Measurements from ENCODE around the gene CHCHD3. TPM values are rescaled to one million over a fixed set of nuclear protein-coding genes. Genes with fewer than 3 reads are reported as not detected.

CHCHD3 gene
- total and polyA plus RNA-seq, 2 of the 4 experiments (the other 2 are of a cell fraction): 56.9 to 141 TPM

GRCh38 chr7:132953468-132953867 lies 128.4 kb downstream of the CHCHD3 start:
- Histone ChIP-seq H2BK120ac (ENCODE audit: low read depth, low read length) (no peak overlapping the region), H3K23ac (ENCODE audit: low read depth, low read length) (no peak overlapping the region), H3K4me1 (ENCODE audit: control insufficient read depth, insufficient read depth, low read length) (no peaks in the 10 kb centered on the region), H3K4ac (ENCODE audit: low read depth, low read length) (no peak overlapping the region), H3K9me3 (ENCODE audit: control insufficient read depth, insufficient read depth, low read length) (no peaks in the 10 kb centered on the region), H3K79me1 (ENCODE audit: low read depth in 1 of 2, low read length in 2 of 2) (peaks cover 9 to 12% of the 10 kb centered on the region in 2 experiments; a peak in 2 of 4 replicates), H2BK15ac (ENCODE audit: low read depth, low read length) (no peak overlapping the region), H2AK5ac (ENCODE audit: low read depth, low read length) (no peak overlapping the region), H3K18ac (ENCODE audit: low read depth, low read length) (no peak overlapping the region), H2AK9ac (replicated peaks; ENCODE audit: low read depth, low read length, poor library complexity) (no peak overlapping the region), H3K27me3 (ENCODE audit: control insufficient read depth, insufficient read depth, low read length) (no peaks in the 10 kb centered on the region), H2BK5ac (ENCODE audit: low read depth, low read length, poor library complexity, severe bottlenecking) (no peak overlapping the region), H3K27ac (ENCODE audit: insufficient read depth, low read length) (no peak overlapping the region), H3K4me2 (ENCODE audit: low read depth, low read length) (no peak overlapping the region), H3K9ac (ENCODE audit: low read depth, low read length) (no peak overlapping the region), H3K4me3 (ENCODE audit: insufficient read depth, low read depth, low read length) (no peak overlapping the region), H2AFZ (replicated peaks; ENCODE audit: low read length, poor library complexity) (no peak overlapping the region), H3K36me3 (ENCODE audit: control insufficient read depth, insufficient read depth, low read length) (no peaks in the 10 kb centered on the region), H4K91ac (ENCODE audit: insufficient read depth, low read depth, low read length) (no peak overlapping the region), H3K9me1 (ENCODE audit: insufficient read depth, low read length) (peaks cover 7% of the 10 kb centered on the region; the same call in 1 of the 2 replicates), H4K8ac (ENCODE audit: low read depth in 2 of 2, low read length in 2 of 2) (no peak overlapping the region), H4K5ac (ENCODE audit: low read depth, low read length) (no peak overlapping the region), H3K14ac (replicated peaks; ENCODE audit: low read depth, low read length) (no peak overlapping the region), H2BK20ac (ENCODE audit: low read depth, low read length) (no peak overlapping the region), H4K20me1 (ENCODE audit: insufficient read depth, low read length) (no peaks in the 10 kb centered on the region), H3K56ac (ENCODE audit: extremely low read depth, insufficient read depth, low read length) (no peak overlapping the region)
- ATAC-seq (ENCODE audit: low read depth) (no peak), DNase-seq (no peak)
- BruUV-seq (replicated peaks): no TSS peak
- ChIA-PET CTCF (no interaction called here), POLR2A (ENCODE audit: unreplicated experiment) (no interaction called here)
- dilution Hi-C loops (cut with HindIII; ENCODE audit: low sequenced_read_pairs, unreplicated experiment): no loop called here
- intact Hi-C loops (cut with micrococcal nuclease): no loop called here
- TF ChIP-seq, protein P1, sequence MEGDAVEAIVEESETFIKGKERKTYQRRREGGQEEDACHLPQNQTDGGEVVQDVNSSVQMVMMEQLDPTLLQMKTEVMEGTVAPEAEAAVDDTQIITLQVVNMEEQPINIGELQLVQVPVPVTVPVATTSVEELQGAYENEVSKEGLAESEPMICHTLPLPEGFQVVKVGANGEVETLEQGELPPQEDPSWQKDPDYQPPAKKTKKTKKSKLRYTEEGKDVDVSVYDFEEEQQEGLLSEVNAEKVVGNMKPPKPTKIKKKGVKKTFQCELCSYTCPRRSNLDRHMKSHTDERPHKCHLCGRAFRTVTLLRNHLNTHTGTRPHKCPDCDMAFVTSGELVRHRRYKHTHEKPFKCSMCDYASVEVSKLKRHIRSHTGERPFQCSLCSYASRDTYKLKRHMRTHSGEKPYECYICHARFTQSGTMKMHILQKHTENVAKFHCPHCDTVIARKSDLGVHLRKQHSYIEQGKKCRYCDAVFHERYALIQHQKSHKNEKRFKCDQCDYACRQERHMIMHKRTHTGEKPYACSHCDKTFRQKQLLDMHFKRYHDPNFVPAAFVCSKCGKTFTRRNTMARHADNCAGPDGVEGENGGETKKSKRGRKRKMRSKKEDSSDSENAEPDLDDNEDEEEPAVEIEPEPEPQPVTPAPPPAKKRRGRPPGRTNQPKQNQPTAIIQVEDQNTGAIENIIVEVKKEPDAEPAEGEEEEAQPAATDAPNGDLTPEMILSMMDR (conservative IDR thresholded peaks at IDR 0.05; ENCODE audit: low read depth, low read length): no peak
- TF ChIP-seq SMC3 (IDR thresholded peaks at IDR 0.05; ENCODE audit: low read depth, low read length): no peak
- no peak for TF ChIP-seq MAFK (IDR thresholded peaks at IDR 0.05; ENCODE audit: low read depth, low read length)
- TF ChIP-seq MXI1 (IDR thresholded peaks at IDR 0.05; ENCODE audit: borderline replicate concordance, low read depth, low read length): no peak
- no peak for TF ChIP-seq RAD21 (IDR thresholded peaks at IDR 0.05; ENCODE audit: low read length)
- no peak for TF ChIP-seq FOS (IDR thresholded peaks at IDR 0.05; ENCODE audit: low read depth, low read length)
- TF ChIP-seq BHLHE40 (IDR thresholded peaks at IDR 0.05; ENCODE audit: low read depth, low read length): no peak
- TF ChIP-seq CEBPB (IDR thresholded peaks at IDR 0.05; ENCODE audit: low read depth, low read length): no peak
- TF ChIP-seq RCOR1 (IDR thresholded peaks at IDR 0.05; ENCODE audit: insufficient replicate concordance, low read length): no peak
- TF ChIP-seq NFE2L2 (IDR thresholded peaks at IDR 0.05; ENCODE audit: low read depth, low read length): no peak
- TF ChIP-seq MAZ (IDR thresholded peaks at IDR 0.05; ENCODE audit: borderline replicate concordance, low read depth, low read length): no peak
- no peak for TF ChIP-seq ELK1 (IDR thresholded peaks at IDR 0.05; ENCODE audit: borderline replicate concordance, low read depth, low read length)
- TF ChIP-seq POLR2A (IDR thresholded peaks at IDR 0.05; ENCODE audit: low read depth, low read length): no peak
- no peak for TF ChIP-seq CHD1 (IDR thresholded peaks at IDR 0.05; ENCODE audit: low read depth, low read length)
- TF ChIP-seq USF2 (IDR thresholded peaks at IDR 0.05; ENCODE audit: low read depth, low read length): no peak
- no peak for TF ChIP-seq RFX5 (IDR thresholded peaks at IDR 0.05; ENCODE audit: low read depth, low read length)
- in situ Hi-C loops (cut with MboI; ENCODE audit: low sequenced_read_pairs): no loop called here
- WGBS, 2 experiments (ENCODE audit: extremely low coverage in 2 of 2, insufficient read length in 1 of 2): no CpG with 5 or more reads among the region's 2 CpGs
